Epithelial cell of prostate (primary cell): Measurements from ENCODE around the gene TCF4.
A peak's percentile ranks its signal among the peaks of the same experiment; 100 is the strongest.

Source experiments
- DNase-seq: peaks from one replicate; pipeline ENCODE4 v3.0.0-alpha.2; 2011; ENCODE audit warnings: low read depth, low spot score
- H3K27ac ChIP-seq: fragments of 450-650 bp; 2 replicates; pipeline ENCODE4 v1.5.1; 2017; ENCODE audit warnings: mild to moderate bottlenecking

Gene TCF4

DNA sequence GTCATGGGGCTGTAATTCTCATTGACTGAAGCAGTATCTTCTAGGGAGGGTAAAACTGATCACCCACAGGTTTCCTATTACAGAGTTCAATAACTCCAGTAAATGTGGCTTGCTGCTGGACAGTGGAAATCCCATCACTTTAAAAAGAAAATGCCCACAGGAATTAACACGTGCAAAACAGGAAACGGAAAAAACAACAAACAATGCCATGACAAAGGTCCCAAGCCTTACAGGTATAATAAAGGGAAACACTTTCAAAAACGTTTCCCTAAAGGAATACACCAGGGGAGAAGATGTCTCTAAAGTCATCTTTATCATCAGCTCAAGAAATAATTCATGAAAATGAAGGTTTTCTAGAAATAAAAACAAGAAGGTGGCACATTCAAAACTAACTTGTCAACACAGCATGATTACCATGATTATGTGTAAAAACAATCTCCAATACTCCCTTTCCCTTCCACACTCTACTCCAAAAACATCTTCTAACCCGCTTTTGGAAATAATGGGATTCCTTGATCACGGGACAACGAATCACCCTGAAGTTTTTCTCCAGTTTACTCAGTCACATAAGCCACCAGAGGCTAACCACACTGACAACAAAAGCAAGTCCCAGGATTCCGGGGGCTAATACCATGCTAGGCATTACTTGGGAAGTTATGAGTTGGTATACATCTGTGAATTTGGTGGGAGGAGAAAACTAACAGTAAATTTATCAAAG, 167.9 kb downstream of the TCF4 start:
- H3K27ac ChIP-seq, result no peak overlapping the region
- DNase-seq, result no peak

DNA sequence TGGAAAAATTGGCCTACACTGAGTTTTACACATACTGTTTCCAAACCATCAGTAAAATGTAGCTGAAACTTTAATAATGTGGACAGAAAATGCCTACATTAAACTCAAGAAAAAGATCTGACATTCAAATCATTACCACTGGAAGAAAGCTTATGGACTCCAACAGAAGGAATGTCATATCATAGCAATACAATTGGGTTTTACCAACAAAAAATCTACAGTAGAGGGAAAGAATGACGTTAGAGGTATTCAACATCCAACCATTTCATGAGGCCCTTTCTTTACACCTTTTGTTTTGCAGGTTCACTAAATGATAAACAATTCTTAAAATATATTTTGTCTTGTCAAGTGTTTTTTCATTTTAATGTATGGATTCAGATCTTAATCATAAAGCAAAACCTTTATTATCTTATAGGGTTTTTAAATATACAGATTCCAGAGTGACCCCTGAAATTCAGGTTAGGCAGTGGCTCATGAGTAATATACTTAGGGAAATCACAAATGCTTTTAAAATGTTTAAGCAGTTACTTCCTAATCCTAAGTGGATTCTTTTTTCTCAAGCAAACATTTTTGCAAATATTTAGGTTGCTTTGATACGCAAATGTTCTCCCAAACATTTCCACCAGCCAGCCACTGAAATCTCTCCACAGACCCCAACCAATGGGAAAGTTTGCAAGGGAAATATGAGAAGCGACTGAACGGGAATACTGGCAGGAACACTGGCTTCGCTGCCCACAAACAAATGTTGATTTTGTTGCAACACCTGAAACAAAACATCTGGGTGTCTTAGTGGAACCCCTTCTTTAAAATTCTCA, 168.7 kb downstream of the TCF4 start:
- no peak overlapping the region for H3K27ac ChIP-seq
- no peak for DNase-seq

DNA sequence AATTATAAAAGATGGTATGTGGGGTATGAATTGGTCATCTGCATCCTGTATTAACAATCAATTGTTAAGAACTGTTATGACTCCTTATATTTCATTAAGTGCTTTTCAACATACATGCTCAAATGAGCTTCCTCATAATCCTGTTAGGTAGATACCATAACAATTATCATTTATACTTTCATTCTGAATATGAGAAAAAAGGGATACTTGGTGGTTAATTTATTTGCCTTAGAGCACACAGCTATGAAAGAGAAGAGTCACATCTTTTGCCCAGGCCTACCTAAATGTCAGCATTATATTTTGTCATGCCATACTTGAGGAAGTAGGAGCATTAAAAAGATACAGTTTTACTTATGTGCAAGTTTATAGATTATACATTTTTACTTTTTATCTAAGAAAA, 169.6 kb downstream of the TCF4 start:
- H3K27ac ChIP-seq, result no peak overlapping the region
- no peak for DNase-seq

DNA sequence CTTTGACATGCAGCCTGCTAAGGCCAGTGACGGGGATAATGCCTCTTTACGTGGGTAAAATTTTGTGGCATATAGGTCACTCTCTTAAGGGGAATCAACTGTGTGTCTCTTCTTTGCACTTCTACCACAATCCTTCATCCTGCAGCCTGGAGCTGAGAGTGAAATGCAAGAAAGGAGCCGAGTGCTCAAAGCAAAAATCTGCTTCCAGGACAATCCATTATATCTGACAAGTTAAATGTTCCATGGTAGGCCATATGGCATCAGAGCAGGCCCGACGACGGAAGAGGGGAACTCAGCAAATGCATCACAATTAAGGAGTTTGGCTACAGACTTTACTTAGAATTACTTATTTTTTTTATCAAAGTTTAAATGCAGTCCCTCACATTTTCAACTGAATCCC, 171.2 kb downstream of the TCF4 start:
- H3K27ac ChIP-seq, result no peak overlapping the region
- no peak for DNase-seq

DNA sequence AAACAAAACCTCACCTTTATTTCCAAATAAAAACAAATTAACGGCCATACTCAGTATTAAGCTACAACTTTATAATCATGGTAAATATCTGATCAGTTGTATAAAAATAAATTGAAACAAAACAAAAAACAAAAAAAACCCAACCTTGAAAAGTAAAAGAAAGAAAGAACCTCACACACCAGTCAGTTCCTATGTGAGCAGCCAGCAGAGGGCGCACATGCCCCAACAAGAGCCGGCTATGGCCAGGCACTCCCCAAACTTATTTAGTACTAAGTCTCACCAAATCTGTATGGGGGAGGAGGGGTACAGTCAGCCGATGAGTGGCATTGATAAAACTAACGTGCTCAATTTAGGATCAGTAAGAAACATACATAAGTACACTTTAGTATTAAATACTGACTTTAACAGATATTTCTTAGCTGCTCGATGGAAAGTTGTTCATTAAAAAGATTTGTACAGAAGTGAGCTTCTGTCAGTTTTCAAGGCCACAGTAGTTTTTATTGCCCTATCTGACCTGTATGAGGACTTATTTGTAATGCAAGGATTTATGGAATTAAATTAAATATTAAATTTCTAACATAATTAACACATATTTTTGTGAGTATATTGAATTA, 172.6 kb downstream of the TCF4 start:
- no peak overlapping the region for H3K27ac ChIP-seq
- DNase-seq, result peak; percentile 18

DNA sequence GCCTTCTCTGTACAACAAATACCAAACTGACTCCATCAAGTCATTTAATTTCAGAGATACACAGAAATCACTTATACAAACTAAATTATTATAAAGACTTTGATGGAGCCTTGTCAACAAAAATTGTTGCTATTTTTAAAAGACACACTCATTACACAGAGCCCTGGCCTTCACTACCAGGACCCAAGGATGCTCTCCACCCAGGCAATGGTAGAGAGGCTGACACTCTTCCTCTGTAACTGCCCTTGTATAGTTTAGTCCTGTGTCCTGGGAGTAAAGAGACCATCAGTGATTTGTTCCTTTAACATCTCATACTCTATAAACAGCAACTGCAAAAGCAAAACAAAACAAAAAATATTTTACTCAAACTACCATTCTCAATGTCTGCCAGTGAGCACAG, 173.5 kb downstream of the TCF4 start:
- H3K27ac ChIP-seq, result no peak overlapping the region
- DNase-seq, result no peak

DNA sequence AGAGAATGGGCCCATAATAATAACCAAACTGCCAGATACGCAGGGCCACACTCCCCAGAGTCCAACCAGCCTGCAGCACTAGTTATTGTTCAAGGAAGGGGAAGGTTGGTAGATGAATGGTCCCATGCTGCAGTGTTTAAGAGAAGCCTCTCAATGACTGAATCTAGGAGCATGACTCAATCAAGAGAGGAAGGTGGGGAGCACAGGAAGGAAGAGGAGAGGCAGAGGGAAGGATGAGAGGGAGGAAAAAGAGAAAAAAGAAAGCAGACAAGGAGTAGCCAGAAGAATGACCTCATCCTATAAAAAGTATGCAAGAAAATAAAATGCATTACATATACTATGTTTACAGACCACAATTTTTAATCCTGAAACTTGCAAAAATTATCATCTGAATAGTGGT, 174.5 kb downstream of the TCF4 start:
- H3K27ac ChIP-seq, result no peak overlapping the region
- no peak for DNase-seq

DNA sequence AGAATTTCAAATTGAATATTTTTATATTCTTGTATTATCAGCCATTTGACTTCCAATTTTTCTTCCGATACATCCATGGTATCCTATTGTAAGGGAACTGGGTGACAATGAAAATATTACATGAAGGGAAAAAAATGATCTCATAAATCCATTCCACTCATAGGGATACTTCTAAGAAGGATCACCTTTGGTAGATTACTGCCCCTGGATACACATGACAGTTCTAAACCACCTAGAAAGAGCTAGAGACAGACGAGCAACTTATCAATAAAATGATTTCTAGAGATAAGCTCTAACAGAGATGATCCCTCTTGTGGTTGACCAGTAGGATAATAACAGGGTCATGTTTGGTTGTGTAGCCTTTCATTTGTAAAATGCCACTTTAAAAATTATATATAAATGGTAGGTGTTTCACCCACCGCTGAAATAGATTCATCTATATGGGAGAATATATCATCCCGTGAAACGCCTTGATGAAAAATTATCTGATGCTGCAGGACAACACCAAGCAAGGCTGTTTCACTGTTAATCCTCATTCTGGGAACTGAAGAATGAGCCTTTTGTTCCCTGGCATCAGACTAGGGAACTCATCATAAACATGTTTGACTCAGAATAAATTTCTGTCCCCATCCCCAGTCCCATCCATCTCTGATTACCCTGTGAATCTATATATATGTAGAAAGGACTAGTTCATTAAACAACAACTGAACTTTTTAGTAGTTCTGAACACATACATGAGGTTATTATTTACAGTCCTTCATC, 180.0 kb downstream of the TCF4 start:
- H3K27ac ChIP-seq, result no peak overlapping the region
- no peak for DNase-seq

DNA sequence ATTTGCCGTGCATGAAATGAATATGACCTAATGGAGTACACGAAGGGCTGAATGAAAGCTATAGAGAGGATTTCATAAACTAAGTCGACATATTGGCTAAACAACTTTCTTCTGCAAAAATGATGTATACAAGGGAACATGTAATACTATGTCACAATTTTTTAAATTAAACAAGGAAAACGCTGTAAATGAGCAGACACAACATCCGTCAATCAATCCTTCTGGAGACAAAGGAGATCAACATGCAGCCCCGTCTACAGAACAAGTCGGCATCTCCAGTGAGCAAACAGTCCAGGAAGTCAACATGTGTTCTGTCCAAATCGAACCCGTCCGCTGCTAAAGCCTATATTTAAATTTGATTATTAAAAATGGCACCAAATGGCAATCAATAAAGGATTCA, 180.8 kb downstream of the TCF4 start:
- DNase-seq, result no peak
- no peak overlapping the region for H3K27ac ChIP-seq

DNA sequence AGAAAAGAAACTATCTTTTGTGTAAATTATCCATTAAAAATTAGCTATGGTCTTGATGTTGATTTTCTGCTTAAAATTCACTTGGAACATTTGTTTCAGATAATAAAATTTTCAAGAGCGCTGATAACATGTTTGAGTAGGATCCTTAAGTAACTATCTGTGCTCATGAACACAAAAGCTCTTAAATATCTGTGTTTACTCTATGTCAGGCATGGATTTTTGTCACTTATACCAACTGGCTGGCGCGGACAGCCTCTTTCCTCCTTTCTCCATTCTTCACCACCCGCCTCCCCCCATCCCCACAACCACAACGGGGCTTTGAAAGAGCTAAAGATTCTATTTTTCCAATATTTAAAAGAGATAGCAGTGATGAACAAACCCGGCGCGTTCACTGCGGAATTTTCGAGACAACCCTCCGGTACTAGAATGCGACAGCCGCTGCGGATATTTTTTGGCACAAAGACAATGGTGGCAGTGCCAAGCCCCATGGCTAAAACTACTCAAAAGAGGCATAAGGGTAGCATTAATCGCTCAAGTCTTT, 181.5 kb downstream of the TCF4 start:
- no peak overlapping the region for H3K27ac ChIP-seq
- DNase-seq, result no peak

DNA sequence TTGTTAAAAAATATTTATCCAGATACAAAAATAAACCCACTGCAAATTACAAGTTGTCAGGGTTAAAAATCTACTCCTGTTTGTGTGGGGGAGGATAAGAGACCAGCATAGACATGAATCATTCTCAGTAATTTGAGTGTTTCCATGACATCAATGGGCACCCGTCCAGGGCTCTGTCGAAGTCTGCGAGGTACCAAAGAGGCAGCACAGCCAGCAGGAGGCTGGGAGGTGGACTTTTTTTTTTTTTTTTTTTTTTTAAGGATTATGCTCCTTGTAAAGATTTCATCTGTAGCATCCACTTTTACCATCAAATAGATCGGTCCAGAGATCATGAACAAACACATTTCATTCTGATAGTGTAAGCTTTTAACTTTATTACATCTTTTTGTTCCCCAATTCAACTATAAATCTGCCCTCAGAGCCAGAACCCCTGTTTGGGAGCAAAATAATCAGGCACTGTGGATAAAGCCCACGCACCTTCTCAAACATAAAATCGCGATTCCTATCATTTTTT, 182.0 kb downstream of the TCF4 start:
- H3K27ac ChIP-seq, result no peak overlapping the region
- DNase-seq, result peak; percentile 46

DNA sequence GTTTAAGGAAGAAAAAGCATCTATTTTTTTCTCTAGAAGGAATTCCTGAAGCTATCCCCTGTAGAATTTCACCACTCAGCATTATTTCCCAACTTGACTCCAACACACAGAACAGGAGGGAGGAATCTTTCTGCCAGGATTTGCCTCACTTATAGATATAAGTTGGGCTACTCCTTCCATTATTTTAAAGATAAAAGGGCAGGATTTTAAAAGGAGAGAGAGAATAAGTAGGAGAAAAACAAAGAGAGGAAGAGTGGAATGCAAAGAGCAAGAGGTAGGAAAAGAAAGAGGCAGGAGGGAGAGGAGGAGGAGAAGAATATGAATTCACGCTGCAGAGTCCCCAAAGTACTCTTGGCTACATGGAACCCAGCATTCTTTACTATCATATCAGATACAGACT, 182.5 kb downstream of the TCF4 start:
- no peak overlapping the region for H3K27ac ChIP-seq
- no peak for DNase-seq

DNA sequence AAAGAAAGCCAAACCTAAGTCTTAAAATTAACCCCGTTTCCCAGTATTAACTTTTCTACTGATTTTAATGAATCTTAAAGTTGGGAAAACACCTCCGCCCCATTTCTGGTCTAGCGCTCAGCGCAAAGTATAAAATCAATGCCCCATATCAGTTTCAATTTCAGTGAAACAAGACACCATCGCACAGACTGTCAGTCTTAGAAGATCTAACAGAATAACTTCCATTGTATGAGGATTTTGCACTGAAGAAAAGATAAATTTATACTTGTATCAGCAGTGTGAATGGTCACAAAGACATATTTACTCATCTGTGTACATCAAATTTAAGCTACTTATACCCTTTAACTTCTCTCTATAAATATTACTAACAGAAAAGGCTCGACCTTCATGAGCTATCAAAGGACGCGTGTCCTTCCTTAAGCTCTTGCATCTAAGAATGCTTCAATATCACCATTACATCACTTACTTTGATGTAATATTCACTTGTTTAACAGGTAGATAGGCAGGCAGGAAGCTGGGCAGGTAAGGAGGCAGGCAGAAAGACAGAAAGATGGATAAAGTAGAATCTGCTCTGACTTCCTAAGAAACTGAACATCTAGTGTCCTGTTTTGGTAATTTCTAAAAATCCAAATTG, 183.0 kb downstream of the TCF4 start:
- H3K27ac ChIP-seq, result no peak overlapping the region

DNA sequence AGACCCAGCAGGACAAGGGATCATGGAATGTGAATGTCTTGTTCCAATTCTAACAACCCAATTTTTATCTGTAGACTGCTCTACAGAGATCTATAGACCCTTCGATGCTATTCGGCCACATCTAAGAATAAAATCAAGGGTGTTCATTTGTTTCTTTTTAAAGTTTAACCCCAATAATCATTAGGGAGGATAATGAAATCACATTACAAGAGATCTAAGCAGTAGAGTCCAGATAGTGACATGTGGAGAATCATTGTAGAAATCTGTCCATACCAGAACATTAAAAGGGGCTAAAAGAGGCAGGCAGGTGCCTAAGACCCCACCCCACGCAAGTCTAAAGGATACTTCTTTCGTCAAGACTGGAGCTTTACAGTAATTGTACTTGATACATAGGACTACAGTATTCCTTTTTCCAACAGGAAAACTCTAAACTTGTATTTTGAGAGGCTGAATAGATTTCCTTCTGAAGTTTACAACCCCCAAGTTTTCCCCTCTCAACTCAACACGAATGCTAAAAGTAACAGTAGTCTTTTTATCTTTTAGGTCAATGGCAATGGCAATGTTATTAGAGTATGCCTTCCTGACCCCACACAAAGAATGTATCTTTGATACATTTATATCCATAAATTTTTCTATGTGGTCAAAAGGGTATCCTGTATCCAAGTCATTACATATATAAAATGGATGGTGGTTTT, 183.7 kb downstream of the TCF4 start:
- no peak for DNase-seq
- H3K27ac ChIP-seq, result no peak overlapping the region

More for the DNA sequence above, 183.0 kb downstream of the TCF4 start:
- no peak for DNase-seq

DNA sequence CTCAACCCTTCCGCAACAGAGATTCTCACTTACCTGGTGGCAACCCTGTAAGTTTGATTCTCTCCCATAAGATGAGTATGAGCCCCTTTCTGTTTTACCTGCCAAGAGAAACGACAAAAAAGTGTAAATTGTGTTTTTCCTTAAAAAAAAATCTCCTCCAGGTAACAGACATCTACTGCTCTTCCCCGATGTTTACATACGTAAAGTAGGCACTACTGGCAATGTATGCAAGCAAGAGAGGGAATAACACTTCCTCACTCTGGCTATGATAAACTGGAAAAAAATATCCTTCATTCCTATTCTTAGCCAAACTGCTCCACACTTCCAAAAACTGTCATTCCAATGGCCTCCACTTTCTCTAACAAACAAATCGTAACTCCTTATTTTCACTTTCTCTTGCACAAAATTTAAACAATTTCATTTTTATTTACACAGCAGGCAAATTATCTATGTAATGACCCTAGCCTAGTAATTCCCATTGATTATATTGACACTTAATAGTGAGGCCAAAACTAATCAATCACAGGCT, 184.5 kb downstream of the TCF4 start:
- H3K27ac ChIP-seq, result no peak overlapping the region
- no peak for DNase-seq

DNA sequence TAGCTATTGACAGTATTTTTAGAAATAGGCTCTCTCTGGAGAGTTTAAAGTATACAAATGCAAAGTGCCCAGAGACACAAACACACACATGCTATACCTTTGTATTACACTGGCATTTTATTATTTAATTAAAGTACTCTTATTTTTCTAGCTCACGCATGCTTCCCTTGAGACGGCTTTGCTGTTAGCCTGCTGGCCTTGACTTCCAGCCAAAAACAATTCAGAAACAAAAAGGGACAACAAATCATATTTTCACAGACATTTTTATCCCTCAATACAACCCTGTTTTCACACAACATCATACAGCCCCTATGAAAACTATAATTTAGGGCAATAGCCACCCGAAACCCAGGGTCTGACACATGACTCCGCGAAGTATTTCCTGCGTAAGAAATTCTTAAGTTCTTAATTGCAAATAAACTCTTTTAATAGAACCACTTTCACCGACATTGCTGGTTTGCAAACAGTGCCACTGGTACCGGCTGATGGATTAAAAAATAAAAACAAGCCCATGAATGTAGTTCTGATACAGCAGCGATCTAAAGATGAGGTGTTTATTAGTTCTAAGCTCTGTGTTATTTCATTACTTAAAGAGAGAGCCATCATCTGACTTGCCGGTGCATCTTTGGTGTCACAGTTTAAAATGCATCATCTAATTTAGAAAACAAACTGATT, 185.1 kb downstream of the TCF4 start:
- H3K27ac ChIP-seq, result no peak overlapping the region

DNA sequence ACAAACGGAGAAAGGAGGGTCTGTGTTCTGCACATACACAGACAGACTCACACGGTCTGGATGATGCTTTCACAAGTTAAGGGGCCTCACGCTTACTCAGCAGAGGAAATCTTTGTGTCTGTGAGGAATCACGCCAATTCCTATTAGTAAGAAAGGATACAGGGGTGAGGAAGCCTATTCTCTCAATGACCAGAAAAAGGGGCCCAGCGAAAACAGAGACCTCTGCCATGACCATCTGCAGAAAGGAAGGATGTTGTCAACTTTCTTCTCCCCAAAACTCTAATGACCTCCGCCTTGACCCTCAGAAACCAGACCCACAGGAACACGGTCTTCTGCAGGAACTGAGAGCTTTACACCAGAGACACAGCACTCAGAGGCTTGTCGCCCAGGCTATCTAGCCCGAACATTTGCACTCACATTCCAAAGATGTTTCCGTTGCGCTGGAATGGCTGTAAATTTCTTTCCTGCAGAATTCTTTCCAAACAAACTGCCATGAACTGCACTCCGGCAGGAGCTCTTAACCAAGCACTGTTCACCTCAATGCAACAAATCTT, 186.3 kb downstream of the TCF4 start:
- no peak overlapping the region for H3K27ac ChIP-seq
- no peak for DNase-seq

More for the DNA sequence above, 185.1 kb downstream of the TCF4 start:
- no peak for DNase-seq
